GM12873 (cell line): ENCODE measurements around the gene CENPB.

Experiments
- TF ChIP-seq, protein P1 (sequence below): IDR thresholded peaks from 2 replicates; pipeline ENCODE4 v1.5.1; 2012; ENCODE audit warnings: low read depth, mild to moderate bottlenecking, moderate library complexity, low read length, control low read depth; ENCODE audit not compliant: insufficient read depth; ENCODE audit errors: missing control alignments

Gene CENPB

DNA sequence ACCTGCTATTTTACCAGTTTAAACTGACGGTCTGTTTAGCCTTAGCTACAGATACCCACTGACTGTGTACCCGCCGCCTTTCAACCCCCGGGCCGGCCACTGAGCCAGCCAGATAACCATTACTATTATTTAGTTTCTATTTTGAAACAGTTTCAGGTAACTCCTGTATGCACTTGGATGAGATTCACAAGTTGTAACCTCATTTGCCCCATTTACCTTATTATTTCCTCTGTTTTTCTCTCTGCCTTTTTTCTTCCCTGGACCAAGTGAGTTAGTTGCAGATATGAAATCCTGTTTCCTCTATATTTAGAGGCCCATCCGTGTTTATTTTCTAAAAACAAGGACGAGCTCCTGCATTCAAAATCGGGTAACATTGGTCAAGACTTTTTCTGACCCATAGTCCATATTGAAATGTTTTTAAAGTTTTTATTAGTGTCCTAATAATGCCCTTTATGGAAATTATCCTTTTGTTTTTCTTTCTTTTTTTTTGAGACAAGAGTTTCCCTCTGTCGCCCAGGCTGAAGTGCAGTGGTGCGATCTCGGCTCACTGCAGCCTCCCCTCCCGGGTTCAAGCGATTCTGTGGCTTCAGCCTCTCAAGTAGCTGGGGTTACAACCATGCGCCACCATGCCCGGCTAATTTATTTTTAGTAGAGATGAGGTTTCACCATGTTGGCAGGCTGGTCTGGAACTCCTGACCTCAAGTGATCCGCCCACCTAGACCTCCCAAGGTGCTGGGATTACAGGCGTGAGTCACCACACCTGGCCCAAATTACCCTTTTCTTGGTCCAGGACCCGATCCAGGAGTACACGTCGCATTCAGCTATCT, 34.6 kb upstream of the CENPB start:
- TF ChIP-seq, protein P1, sequence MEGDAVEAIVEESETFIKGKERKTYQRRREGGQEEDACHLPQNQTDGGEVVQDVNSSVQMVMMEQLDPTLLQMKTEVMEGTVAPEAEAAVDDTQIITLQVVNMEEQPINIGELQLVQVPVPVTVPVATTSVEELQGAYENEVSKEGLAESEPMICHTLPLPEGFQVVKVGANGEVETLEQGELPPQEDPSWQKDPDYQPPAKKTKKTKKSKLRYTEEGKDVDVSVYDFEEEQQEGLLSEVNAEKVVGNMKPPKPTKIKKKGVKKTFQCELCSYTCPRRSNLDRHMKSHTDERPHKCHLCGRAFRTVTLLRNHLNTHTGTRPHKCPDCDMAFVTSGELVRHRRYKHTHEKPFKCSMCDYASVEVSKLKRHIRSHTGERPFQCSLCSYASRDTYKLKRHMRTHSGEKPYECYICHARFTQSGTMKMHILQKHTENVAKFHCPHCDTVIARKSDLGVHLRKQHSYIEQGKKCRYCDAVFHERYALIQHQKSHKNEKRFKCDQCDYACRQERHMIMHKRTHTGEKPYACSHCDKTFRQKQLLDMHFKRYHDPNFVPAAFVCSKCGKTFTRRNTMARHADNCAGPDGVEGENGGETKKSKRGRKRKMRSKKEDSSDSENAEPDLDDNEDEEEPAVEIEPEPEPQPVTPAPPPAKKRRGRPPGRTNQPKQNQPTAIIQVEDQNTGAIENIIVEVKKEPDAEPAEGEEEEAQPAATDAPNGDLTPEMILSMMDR = no peak

DNA sequence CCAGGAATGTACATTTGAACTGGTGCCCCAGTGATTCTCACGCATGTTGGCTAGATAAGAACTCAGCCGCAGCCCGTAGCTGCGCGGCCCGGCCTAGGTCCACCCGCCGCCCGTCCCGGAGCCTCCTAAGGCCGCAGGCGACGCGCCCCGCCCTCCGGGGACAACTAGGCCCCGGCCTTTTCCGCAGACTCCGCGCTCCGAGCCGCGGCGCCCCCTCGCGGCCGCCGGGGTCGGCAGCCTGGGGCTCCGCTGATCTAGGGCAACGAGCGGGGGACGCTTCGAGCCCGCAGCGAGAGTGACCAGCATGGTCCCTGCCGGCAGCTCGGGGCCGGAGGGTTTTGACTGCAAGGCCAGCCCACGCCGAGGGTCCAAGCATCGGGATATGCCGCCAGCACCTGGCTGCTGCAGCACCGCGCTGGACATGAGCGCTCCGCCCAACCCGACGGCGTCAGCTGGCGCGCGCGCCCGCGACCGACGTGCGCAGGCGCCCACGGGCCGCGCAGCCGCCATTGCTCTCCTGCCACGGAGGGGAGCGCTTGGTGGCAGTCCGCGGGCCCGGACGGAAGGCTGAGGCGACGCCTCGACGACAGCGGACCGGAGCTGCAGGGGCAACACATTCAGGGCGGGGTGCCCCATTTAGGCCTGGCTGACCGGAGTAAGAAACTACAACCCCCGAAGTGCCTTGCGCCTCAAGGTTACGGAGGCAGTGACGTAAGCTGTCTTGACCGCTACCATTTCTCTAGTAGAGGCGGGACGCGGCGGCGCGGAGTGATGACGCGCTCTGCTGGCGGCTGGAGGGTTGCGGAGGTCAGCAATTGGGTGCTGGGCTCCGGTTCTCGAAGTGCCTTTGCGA, 33.7 kb upstream of the CENPB start, which contains the start of gene AP5S1:
Gene AP5S1, plus strand, starts transcription at position 500 of the 853 bp plus-strand sequence. CDS start 1,571 bp downstream, outside the sequence.
- TF ChIP-seq, protein P1 = peak; percentile 91

DNA sequence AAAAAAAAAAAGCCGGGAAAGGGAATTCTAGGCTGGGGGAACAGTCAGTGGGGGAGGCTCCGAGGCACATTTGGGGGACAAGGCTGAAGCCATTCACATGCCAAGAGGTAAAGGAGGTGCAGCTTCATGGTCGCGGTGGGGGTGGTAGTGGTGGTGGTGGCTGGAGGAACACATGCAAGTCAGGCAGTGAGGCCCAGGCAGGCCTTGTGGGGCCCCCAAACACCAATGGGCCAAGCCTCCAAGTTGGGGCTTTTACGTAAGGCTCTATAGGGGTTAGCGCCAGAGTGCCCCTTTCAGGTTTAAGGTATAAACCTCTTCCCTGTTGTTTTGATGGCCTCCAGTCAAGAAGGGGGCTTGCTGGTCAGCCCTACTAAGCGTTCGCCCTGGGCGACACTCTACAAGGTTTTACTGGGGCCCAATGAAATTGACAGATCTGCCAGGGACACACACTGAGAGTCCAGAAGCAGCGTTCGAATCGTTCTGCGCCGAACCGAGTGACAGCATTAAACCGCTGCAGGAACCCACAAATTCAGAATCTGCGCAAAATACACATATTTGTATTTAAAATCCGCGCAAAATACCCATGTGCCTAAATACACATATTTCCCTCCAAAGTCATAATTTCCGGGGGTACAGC, 33.0 kb upstream of the CENPB start:
- TF ChIP-seq, protein P1 = no peak

DNA sequence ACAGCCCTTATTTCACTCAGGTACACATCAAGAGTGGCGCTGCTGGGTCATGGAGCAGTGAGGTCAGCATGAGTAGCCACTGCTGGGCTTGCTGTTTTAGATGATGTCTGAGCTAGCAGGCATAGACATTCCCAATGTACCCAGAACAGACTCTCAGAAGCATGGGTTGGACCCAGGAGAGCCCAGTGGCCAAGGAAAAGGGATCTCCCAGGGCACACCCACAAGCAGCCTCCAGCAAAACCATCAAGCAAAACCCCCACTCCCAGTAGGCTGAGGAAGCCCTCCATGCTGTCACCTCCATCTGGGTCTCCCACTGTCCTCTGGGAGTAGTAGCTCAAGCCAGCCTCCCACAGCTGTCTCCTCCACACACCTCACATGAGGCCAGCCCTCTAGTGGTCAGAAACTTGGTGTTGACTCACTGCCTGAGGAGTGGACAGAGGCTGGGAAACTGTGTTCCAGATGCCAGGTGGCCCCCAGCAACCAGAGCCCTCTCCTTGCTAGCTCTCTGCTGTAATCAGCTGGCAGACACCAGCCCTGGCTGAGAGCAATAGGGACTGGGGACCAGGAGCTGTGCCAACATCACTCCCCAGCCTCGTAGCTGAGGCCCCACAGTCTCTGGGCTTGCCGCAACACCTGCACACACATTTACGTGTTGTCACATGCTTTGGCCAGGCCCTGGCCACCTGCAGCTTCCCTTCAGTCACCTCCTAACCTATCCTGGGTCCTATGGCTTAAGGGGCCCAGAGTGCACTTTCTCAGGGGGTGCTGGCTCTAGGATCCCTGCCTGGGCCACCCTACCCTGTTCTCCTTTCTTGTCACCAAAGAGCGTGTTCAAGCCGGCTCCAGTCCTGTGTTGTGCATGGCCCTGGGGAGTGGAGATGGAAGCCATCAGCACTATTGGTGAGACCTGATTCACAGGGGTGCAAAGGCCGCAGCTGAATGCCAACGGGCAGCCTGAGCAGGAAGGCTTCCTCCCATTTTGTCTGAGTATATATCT, 31.9 kb upstream of the CENPB start:
- TF ChIP-seq, protein P1 = peak; percentile 71

DNA sequence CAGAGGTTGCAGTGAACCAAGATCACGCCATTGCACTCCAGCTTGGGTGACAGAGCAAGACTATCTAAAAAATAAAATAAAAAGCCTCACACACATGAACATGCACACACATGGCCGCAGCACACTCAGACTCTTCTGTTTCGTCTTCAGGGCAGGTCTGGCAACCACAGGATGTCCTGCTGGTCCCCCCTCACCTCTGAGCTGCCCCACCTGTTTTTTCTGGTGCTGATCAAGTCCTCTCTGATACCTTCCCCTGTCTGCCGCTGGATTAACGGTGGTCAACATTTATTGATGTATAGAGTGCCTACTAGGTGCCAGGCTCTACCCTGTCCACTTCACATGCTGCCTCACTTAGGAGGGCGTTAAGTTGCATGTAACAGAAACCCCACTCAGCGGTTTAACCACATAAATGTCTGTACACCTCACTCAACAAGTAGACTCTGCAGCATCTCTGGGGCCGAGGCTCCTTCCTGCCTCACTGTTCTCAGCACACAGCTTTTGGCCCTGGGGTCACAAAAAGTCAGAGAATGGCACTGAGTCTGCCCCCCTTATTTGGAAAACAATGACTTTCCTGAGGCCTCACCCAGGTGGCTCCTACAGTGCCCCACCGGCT, 29.3 kb upstream of the CENPB start:
- TF ChIP-seq, protein P1 = no peak

DNA sequence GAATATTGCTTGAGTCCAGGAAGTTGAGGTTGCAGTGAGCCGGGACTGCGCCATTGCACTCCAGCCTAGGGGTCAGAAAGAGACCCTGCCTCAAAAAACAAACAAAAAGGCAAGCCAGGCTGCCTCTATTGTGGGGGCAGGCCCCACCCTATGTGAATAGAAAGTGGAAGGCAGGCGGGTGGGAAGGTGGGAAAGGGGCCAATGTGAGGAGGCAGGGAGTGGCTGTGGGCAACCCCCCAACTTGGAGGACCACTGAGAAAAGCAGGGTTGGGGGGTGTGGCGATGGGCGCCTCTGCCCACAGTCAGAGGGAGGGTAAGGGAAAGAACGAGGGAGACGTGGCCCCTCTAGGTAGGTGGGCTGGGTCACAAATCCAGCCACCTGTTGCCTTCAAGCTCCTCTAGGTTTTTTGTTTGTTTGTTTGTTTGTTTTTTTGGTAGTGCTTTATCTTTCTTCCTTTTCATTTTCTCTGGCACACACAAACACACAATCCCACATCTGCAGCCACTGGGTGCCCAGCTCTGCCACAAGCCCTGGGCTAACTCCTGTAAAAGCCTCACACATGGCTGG, 28.5 kb upstream of the CENPB start:
- TF ChIP-seq, protein P1 = no peak
